Progenitor cell of endocrine pancreas (in vitro differentiated cells): ENCODE data around the gene LUZP1. TPM values are rescaled to one million over a fixed set of nuclear protein-coding genes. Genes with fewer than 3 reads are reported as not detected.

Experiments
- DNase-seq: peaks from one replicate; pipeline ENCODE4 v3.0.0; 2021; ENCODE audit warnings: low spot score; ENCODE audit not compliant: unreplicated experiment
- H3K27ac Mint-ChIP-seq: 2 replicates; pipeline ENCODE4 v1.8.0; 2021; ENCODE audit warnings: mild to moderate bottlenecking, moderate library complexity, mixed read lengths
- H3K27me3 Mint-ChIP-seq: 2 replicates; pipeline ENCODE4 v1.8.0; 2021; ENCODE audit warnings: mixed read lengths
- H3K36me3 Mint-ChIP-seq: 2 replicates; pipeline ENCODE4 v1.8.0; 2022; ENCODE audit warnings: mixed read lengths; ENCODE audit not compliant: insufficient read depth
- H3K4me1 Mint-ChIP-seq: 2 replicates; pipeline ENCODE4 v1.8.0; 2021; ENCODE audit warnings: low read depth, mixed read lengths
- H3K4me3 Mint-ChIP-seq: 2 replicates; pipeline ENCODE4 v1.8.0; 2021; ENCODE audit warnings: low read depth, mild to moderate bottlenecking, moderate library complexity, mixed read lengths
- H3K9me3 Mint-ChIP-seq: 2 replicates; pipeline ENCODE4 v1.8.0; 2021; ENCODE audit warnings: low read depth, mixed read lengths
- CTCF ChIP-seq: fragments of 200-600 bp; sonication (generic); IDR thresholded peaks from one replicate; pipeline ENCODE4 v1.5.0; 2021; ENCODE audit warnings: antibody characterized with exemption, mild to moderate bottlenecking; ENCODE audit not compliant: unreplicated experiment
- total RNA-seq: library from RNA; stranded (reverse); gene quantifications from 2 replicates; pipeline ENCODE4 v1.2.1, GENCODE V29; 2021

LUZP1 gene
- total RNA-seq, 1 donor from 2014 or later, result 47.5 TPM

- Mint-ChIP-seq H3K27ac (no peak overlapping the region), H3K9me3 (no peaks in the 10 kb centered on the region), H3K36me3 (no peaks in the 10 kb centered on the region), H3K4me3 (no peak overlapping the region), H3K4me1 (peaks cover 6% of the 10 kb centered on the region), H3K27me3 (peaks cover 33% of the 10 kb centered on the region)
- TF ChIP-seq CTCF, result no peak
- no peak for DNase-seq
Measured at GRCh38 chr1:23215291-23215690, 46.6 kb upstream of the LUZP1 start.

GRCh38 chr1:23214640-23215039 is 46.0 kb upstream of the LUZP1 start:
- DNase-seq, result no peak
- Mint-ChIP-seq H3K4me1 (peaks cover 6% of the 10 kb centered on the region), H3K27ac (no peak overlapping the region), H3K27me3 (peaks cover 33% of the 10 kb centered on the region), H3K36me3 (no peaks in the 10 kb centered on the region), H3K9me3 (no peaks in the 10 kb centered on the region), H3K4me3 (no peak overlapping the region)
- TF ChIP-seq CTCF, result no peak

- Mint-ChIP-seq H3K9me3 (no peaks in the 10 kb centered on the region), H3K4me3 (no peak overlapping the region), H3K27me3 (peaks cover 29% of the 10 kb centered on the region), H3K36me3 (no peaks in the 10 kb centered on the region), H3K27ac (no peak overlapping the region), H3K4me1 (no peaks in the 10 kb centered on the region)
- DNase-seq, result no peak
- TF ChIP-seq CTCF, result no peak
Measured at GRCh38 chr1:23211955-23212354, 43.3 kb upstream of the LUZP1 start.

GRCh38 chr1:23210963-23211362 is 42.3 kb upstream of the LUZP1 start:
- H3K9me3 Mint-ChIP-seq, result no peaks in the 10 kb centered on the region
- no peak for DNase-seq
- H3K27ac Mint-ChIP-seq, result no peak overlapping the region
- TF ChIP-seq CTCF, result no peak
- peaks cover 22% of the 10 kb centered on the region for H3K27me3 Mint-ChIP-seq
- no peak overlapping the region for H3K4me3 Mint-ChIP-seq
- no peaks in the 10 kb centered on the region for H3K36me3 Mint-ChIP-seq
- H3K4me1 Mint-ChIP-seq, result no peaks in the 10 kb centered on the region

DNA sequence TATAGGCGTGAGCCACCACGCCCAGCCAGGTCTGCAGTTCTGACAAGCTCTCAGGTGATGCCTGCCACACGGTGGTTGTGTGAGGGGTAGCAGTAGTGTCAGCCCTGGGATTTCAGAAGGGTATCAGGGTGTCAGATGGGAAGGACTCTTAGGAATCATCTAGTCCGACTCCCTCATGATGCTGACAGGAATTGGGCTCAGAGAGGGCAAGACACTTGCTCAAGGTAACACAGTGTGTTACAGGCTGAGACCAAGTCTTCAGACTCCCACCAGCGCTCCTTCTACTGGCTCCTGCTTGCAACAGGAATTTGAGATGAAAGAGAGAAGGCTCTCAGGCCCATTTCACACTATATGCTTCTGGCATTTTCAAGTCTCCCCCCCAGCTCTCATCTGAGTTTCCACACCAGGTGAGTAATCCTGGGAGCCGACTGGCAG is 41.7 kb upstream of the LUZP1 start:
- Mint-ChIP-seq H3K27me3 (peaks cover 21% of the 10 kb centered on the region), H3K36me3 (no peaks in the 10 kb centered on the region), H3K27ac (no peak overlapping the region), H3K9me3 (no peaks in the 10 kb centered on the region), H3K4me3 (no peak overlapping the region), H3K4me1 (no peaks in the 10 kb centered on the region)
- no peak for DNase-seq
- TF ChIP-seq CTCF, result no peak
